ENCODE data around the gene DNM2. TPM values are rescaled to one million over a fixed set of nuclear protein-coding genes. Genes with fewer than 3 reads are reported as not detected.

DNM2 gene
- total RNA-seq, 2 donors from 2014 or later = 403 to 422 TPM

DNA sequence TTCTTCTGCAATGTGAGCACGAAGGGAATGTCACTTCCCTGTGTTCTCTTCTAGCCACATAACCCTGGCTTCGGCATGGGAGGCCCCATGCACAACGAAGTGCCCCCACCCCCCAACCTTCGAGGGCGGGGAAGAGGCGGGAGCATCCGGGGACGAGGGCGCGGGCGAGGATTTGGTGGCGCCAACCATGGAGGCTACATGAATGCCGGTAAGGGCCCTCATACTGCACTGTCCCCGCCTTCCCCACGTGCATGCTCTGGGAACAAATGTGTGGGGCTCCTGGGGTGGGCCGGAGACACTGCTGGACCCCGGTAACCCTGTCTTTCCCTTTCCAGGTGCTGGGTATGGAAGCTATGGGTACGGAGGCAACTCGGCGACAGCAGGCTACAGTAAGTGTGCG, 34.3 kb upstream of the DNM2 start:
- no peak for ATAC-seq
- Mint-ChIP-seq H3K9me3 (no peaks in the 10 kb centered on the region), H3K4me3 (no peak overlapping the region), H3K27ac (no peak overlapping the region), H3K4me1 (ENCODE audit: low read depth in 2 of 2) (peaks cover 0 to 3% of the 10 kb centered on the region in 2 donors), H3K36me3 (peaks cover 7% of the 10 kb centered on the region), H3K27me3 (no peaks in the 10 kb centered on the region)
- no peak for DNase-seq (ENCODE audit: low spot score)

DNA sequence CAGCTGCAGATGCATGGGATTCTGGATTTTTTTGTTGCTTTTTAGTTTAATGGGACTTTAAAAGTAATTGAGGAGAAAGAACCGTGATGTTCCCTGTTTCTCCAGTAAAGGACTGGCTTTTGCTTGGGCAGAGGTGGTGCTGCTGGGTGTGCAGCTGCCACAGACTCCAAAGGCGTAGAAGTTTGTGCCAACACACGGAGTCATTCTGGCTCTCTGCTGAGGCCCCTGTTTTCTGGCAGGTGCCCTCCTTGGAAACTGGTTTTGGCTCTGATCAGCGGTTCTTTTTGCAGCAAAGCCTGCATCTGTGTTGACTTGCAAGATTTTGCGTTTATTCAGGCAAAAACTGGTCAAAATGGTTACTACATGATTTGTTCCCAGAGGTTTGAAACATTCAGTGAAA, 32.7 kb upstream of the DNM2 start:
- Mint-ChIP-seq H3K4me3 (no peak overlapping the region), H3K27ac (no peak overlapping the region), H3K4me1 (ENCODE audit: low read depth in 2 of 2) (peaks cover 0 to 3% of the 10 kb centered on the region in 2 donors), H3K36me3 (peaks cover 14% of the 10 kb centered on the region), H3K9me3 (no peaks in the 10 kb centered on the region), H3K27me3 (no peaks in the 10 kb centered on the region)
- no peak for DNase-seq (ENCODE audit: low spot score)
- no peak for ATAC-seq

DNA sequence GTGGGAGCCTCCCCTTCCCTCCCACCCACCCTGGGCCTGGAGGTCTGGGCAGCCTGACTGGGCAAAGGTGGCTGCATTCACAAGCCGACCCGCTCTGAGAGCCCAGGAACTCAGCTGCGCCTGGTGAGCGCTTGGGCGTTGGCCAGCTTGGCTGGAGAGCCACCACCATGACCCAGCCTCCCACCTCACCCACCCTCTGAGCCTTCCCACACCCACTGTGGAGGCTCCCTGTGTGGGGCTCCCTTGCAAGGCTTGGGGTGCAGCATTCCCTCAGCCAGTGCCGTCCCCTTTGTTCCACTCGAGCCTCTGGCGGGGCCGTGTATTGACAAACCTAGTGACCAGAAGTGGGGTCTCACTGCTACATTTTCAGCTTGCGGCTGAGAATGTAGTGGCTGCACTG, 31.7 kb upstream of the DNM2 start:
- DNase-seq (ENCODE audit: low spot score) (no peak), ATAC-seq (no peak)
- Mint-ChIP-seq H3K27me3 (no peaks in the 10 kb centered on the region), H3K27ac (no peak overlapping the region), H3K4me3 (no peak overlapping the region), H3K36me3 (peaks cover 14% of the 10 kb centered on the region), H3K9me3 (no peaks in the 10 kb centered on the region), H3K4me1 (ENCODE audit: low read depth in 2 of 2) (no peaks in the 10 kb centered on the region)

- H3K4me3 Mint-ChIP-seq = no peak overlapping the region
- no peak overlapping the region for H3K27ac Mint-ChIP-seq
- peaks cover 14% of the 10 kb centered on the region for H3K36me3 Mint-ChIP-seq
- no peaks in the 10 kb centered on the region for H3K9me3 Mint-ChIP-seq
- H3K27me3 Mint-ChIP-seq = no peaks in the 10 kb centered on the region
- DNase-seq (ENCODE audit: low spot score) (no peak), ATAC-seq (no peak)
- no peaks in the 10 kb centered on the region for H3K4me1 Mint-ChIP-seq (ENCODE audit: low read depth in 2 of 2)
Measured at GRCh38 chr19:10686661-10687517, 31.0 kb upstream of the DNM2 start.

DNA sequence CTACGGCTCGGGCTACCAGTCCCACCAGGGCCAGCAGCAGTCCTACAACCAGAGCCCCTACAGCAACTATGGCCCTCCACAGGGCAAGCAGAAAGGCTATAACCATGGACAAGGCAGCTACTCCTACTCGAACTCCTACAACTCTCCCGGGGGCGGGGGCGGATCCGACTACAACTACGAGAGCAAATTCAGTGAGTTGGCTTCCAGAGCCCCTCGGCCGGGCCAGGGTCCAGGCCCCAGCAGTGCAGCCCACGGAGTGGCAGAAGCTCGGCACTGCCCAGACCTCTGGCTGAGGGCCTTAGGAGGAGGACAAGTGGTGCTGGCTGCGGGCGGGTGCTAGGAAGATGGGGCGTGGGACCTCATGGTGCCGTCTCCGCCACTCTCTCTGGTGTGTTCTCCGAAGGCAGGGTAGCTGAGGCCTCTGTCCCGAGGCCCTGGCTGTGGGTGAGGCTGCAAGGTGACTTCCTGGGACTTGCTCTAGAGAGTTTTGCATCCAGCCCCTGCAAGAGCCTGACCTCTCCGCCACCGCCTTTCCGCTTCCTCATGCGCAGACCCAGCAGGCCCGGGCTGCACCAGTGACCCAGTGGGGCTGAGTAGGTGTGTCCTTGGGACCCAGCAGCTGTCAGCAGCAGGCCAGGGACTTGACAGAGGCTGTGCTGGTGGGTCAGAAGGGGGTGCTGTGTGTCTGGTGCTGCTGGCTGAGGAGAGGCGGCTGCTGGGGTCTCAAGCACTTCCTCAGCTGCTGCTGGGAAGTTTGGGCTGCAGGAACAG, 30.2 kb upstream of the DNM2 start:
- Mint-ChIP-seq H3K27ac (no peak overlapping the region), H3K4me3 (no peak overlapping the region), H3K9me3 (no peaks in the 10 kb centered on the region), H3K36me3 (peaks cover 14% of the 10 kb centered on the region), H3K4me1 (ENCODE audit: low read depth in 2 of 2) (peaks cover 2 to 3% of the 10 kb centered on the region in 2 donors), H3K27me3 (no peaks in the 10 kb centered on the region)
- ATAC-seq (no peak), DNase-seq (ENCODE audit: low spot score) (no peak)

- H3K27ac Mint-ChIP-seq = no peak overlapping the region
- H3K4me3 Mint-ChIP-seq = no peak overlapping the region
- H3K4me1 Mint-ChIP-seq (ENCODE audit: low read depth in 2 of 2) = peaks cover 3 to 4% of the 10 kb centered on the region in 2 donors
- ATAC-seq (no peak), DNase-seq (ENCODE audit: low spot score) (no peak)
- no peaks in the 10 kb centered on the region for H3K9me3 Mint-ChIP-seq
- H3K36me3 Mint-ChIP-seq = peaks cover 14% of the 10 kb centered on the region
- H3K27me3 Mint-ChIP-seq = no peaks in the 10 kb centered on the region
Measured at GRCh38 chr19:10688545-10689280, 29.2 kb upstream of the DNM2 start.

GRCh38 chr19:10690341-10690781, 27.5 kb upstream of the DNM2 start:
- no peak for DNase-seq (ENCODE audit: low spot score)
- Mint-ChIP-seq H3K4me1 (ENCODE audit: low read depth in 2 of 2) (peaks cover 8 to 14% of the 10 kb centered on the region in 2 donors), H3K9me3 (no peaks in the 10 kb centered on the region), H3K27ac (peak overlapping the region in 1 of 2 donors; percentile 43), H3K4me3 (no peak overlapping the region), H3K27me3 (peaks cover 0 to under 1% of the 10 kb centered on the region in 2 donors), H3K36me3 (peaks cover 7% of the 10 kb centered on the region)
- ATAC-seq = no peak

- H3K36me3 Mint-ChIP-seq = peaks cover 7% of the 10 kb centered on the region
- no peak for ATAC-seq
- H3K27ac Mint-ChIP-seq = no peak overlapping the region
Measured at GRCh38 chr19:10691178-10691881, 26.5 kb upstream of the DNM2 start.

DNA sequence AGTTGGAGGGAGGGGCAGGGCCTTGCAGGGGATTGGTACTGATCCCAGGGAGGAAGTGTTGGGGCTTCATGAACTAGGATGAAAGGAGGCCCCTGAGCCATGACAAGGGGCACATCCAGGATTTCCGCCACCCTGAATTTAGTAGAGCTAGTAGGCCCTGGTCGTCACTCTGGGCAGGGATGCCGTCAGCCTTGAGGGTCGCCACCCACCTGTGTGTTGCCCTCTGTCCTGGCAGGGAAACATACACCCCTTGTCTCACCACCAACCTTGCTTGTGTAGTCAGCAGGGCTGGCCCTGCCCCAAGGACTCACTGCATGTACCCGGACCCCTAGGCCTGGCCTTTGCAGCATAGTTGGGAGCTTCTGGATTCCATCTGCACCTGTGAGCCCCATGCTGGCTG, 26.0 kb upstream of the DNM2 start:
- ATAC-seq = no peak
- no peaks in the 10 kb centered on the region for H3K9me3 Mint-ChIP-seq
- no peak overlapping the region for H3K27ac Mint-ChIP-seq
- H3K27me3 Mint-ChIP-seq = peaks cover 5 to 8% of the 10 kb centered on the region in 2 donors
- peaks cover 20 to 29% of the 10 kb centered on the region in 2 donors for H3K4me1 Mint-ChIP-seq (ENCODE audit: low read depth in 2 of 2)
- peaks cover 7% of the 10 kb centered on the region for H3K36me3 Mint-ChIP-seq
- DNase-seq (ENCODE audit: low spot score) = no peak
- H3K4me3 Mint-ChIP-seq = no peak overlapping the region

More at GRCh38 chr19:10691178-10691881, 26.5 kb upstream of the DNM2 start:
- Mint-ChIP-seq H3K9me3 (no peaks in the 10 kb centered on the region), H3K4me3 (no peak overlapping the region), H3K27me3 (peaks cover 0 to 6% of the 10 kb centered on the region in 2 donors), H3K4me1 (ENCODE audit: low read depth in 2 of 2) (peaks cover 17 to 23% of the 10 kb centered on the region in 2 donors)
- DNase-seq (ENCODE audit: low spot score) = no peak

- H3K27ac Mint-ChIP-seq = peak overlapping the region in 1 of 2 donors; percentile 7
- no peaks in the 10 kb centered on the region for H3K9me3 Mint-ChIP-seq
- no peak for ATAC-seq
- H3K4me3 Mint-ChIP-seq = no peak overlapping the region
- peaks cover 7 to 8% of the 10 kb centered on the region in 2 donors for H3K27me3 Mint-ChIP-seq
- peaks cover 20 to 30% of the 10 kb centered on the region in 2 donors for H3K4me1 Mint-ChIP-seq (ENCODE audit: low read depth in 2 of 2)
- DNase-seq (ENCODE audit: low spot score) = no peak
- H3K36me3 Mint-ChIP-seq = peaks cover 7% of the 10 kb centered on the region
Measured at GRCh38 chr19:10692673-10693264, 25.1 kb upstream of the DNM2 start.

- no peak for ATAC-seq
- H3K27ac Mint-ChIP-seq = no peak overlapping the region
Measured at GRCh38 chr19:10694706-10695307, 23.1 kb upstream of the DNM2 start.

More at GRCh38 chr19:10694706-10695307, 23.1 kb upstream of the DNM2 start:
- H3K27me3 Mint-ChIP-seq = peaks cover 7 to 8% of the 10 kb centered on the region in 2 donors
- DNase-seq (ENCODE audit: low spot score) = no peak
- H3K9me3 Mint-ChIP-seq = no peaks in the 10 kb centered on the region
- peak overlapping the region; percentile 86 for H3K4me3 Mint-ChIP-seq
- H3K36me3 Mint-ChIP-seq = no peaks in the 10 kb centered on the region
- H3K4me1 Mint-ChIP-seq (ENCODE audit: low read depth in 2 of 2) = peaks cover 20 to 30% of the 10 kb centered on the region in 2 donors

Data from natural killer cell treated with Interleukin-12 subunit alpha and Interleukin-12 subunit beta and Interleukin-15 and Interleukin-18, amount 100 ng/mL, for 72 hours (primary cell).